ENCODE data around the gene MYO5B. TPM values are rescaled to one million over a fixed set of nuclear protein-coding genes. Genes with fewer than 3 reads are reported as not detected.

MYO5B gene
- total and polyA plus RNA-seq, 9 of the 15 experiments (the other 6 are each of a cell fraction or from before 2014, with no cell fraction given): 0.07 to 0.42 (median 0.28) TPM

- TF ChIP-seq FOS (IDR thresholded peaks at IDR 0.05; ENCODE audit: extremely low read depth, insufficient read length) (no peak), RUNX1 (IDR thresholded peaks at IDR 0.05; ENCODE audit: low read depth) (no peak), RBM22 (IDR thresholded peaks at IDR 0.05; ENCODE audit: low read depth, low read length, poor library complexity, severe bottlenecking) (no peak), FOXK1 (CRISPR knock-in tag; IDR thresholded peaks at IDR 0.05; ENCODE audit: borderline replicate concordance) (no peak), FOXJ2 (tag; IDR thresholded peaks at IDR 0.05) (no peak), ZZZ3 (IDR thresholded peaks at IDR 0.05) (no peak), SNAPC5 (CRISPR knock-in tag; IDR thresholded peaks at IDR 0.05) (no peak), FOXA3 (CRISPR knock-in tag; conservative IDR thresholded peaks at IDR 0.05 in 1 of 2, IDR thresholded peaks at IDR 0.05 in 1 of 2) (no peak), TGIF2 (CRISPR knock-in tag; IDR thresholded peaks at IDR 0.05) (no peak), GABPA (tag; conservative IDR thresholded peaks at IDR 0.05; ENCODE audit: low read depth) (no peak), RFX1 (IDR thresholded peaks at IDR 0.05) (no peak), RAD21 (CRISPR knock-in tag; conservative IDR thresholded peaks at IDR 0.05 in 1 of 2, IDR thresholded peaks at IDR 0.05 in 1 of 2) (no peak), EZH2 (IDR thresholded peaks at IDR 0.05; ENCODE audit: borderline replicate concordance, low read depth, low read length) (no peak), ZNF23 (CRISPR knock-in tag; IDR thresholded peaks at IDR 0.05) (no peak)
These were observed 35.9 kb downstream of the MYO5B start (continued) for GRCh38 chr18:50158866-50159653.
